SK-N-MC (cell line): Measurements from ENCODE around the gene FAM78A.

Source experiments
- DNase-seq: peaks from one replicate; pipeline ENCODE4 v3.0.0-alpha.2; 2011; ENCODE audit warnings: low read depth, low spot score
- H3K27ac ChIP-seq: fragments of 200-600 bp; sonication (generic); 2 replicates; pipeline ENCODE4 v1.5.1; 2016; ENCODE audit warnings: mixed run types
- H3K36me3 ChIP-seq: fragments of 200-600 bp; sonication (generic); 2 replicates; pipeline ENCODE4 v1.6.1; 2017; ENCODE audit warnings: antibody characterized with exemption, low read length, mixed read lengths; ENCODE audit not compliant: insufficient read depth
- H3K4me3 ChIP-seq: fragments of 200-600 bp; sonication (generic); 2 replicates; pipeline ENCODE4 v1.5.1; 2016
- H3K9ac ChIP-seq: fragments of 200-600 bp; sonication (generic); 2 replicates; pipeline ENCODE4 v1.8.0; 2017; ENCODE audit warnings: mixed run types, mixed read lengths; ENCODE audit not compliant: insufficient read length
- H3K9me3 ChIP-seq: fragments of 200-600 bp; sonication (generic); 2 replicates; pipeline ENCODE4 v1.6.1; 2017; ENCODE audit warnings: low read depth, mild to moderate bottlenecking, antibody characterized with exemption, low read length, moderate library complexity, mixed read lengths
- EZH2 ChIP-seq: fragments of 200-600 bp; sonication (generic); IDR thresholded peaks from one replicate; pipeline ENCODE4 v1.6.1; 2017; ENCODE audit warnings: antibody characterized with exemption
- FOXP2 ChIP-seq: optimal IDR thresholded peaks from 2 replicates; pipeline ENCODE3; 2011; ENCODE audit warnings: mild to moderate bottlenecking, moderate library complexity; ENCODE audit not compliant: insufficient read depth; ENCODE audit errors: extremely low read length, control extremely low read depth
- POLR2AphosphoS5 ChIP-seq: IDR thresholded peaks from 2 replicates; pipeline ENCODE4 v1.6.1; 2012; ENCODE audit warnings: mild to moderate bottlenecking, low read depth, low read length, borderline replicate concordance

The FAM78A gene

DNA sequence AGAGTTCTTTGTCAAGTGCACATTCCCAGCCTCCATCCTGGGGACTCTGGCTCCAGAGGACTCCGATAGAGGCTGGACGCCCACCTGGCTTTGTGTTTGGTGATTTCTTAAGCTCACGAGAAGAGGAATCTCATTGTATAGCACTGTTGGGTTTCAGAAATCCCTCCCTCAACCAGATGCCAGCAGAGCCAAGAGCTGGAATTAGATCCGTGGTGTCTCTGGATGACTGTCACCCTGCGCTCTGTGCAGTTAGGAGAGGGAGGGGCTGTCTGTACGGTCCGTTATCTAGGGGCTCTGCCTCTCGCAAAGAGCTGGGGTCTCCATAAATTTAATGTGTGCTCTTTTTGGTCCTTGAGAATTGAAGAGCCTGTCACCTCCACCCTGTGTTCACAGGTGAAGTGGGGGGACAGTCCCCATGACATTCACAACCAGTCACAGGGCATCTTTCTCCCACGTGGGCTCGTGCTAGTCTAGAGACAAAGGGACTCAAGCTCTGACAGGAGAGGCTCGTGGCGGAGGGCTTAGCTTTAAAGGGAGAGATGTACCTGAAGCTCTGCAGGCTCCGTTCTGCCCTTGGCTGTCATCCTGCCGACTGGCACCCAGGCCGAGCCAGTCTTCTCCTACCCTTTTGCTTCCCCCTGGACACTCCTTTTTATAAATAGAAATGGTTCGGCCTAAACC lies 41.4 kb downstream of the FAM78A start:
- H3K27ac ChIP-seq, result no peak overlapping the region
- H3K4me3 ChIP-seq, result no peak overlapping the region
- H3K36me3 ChIP-seq, result peaks cover 27% of the 10 kb centered on the region
- TF ChIP-seq POLR2AphosphoS5 (no peak), FOXP2 (no peak), EZH2 (no peak)
- no peak for DNase-seq
- H3K9ac ChIP-seq, result no peak overlapping the region
- H3K9me3 ChIP-seq, result no peaks in the 10 kb centered on the region

DNA sequence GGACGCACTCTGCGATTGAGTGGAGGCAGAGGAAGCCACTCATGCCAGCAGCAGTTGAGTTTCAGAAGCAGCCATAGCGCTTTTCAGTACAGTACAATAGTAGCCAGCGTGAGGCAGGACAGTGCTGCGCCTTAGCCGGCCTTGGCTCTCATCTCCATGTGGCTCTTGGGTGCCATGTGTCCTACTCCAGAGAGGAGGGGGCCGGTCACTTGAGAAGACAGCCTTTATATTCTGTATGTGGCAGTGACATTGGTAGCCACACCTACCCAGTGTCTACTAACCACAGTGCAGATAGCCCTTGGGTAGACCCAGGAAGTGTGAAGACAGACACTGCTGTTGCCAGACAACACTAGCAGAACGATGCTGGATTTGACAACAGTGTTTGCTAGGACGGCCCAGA lies 42.3 kb downstream of the FAM78A start:
- Histone ChIP-seq H3K36me3 (peaks cover 31% of the 10 kb centered on the region), H3K4me3 (no peak overlapping the region), H3K9ac (no peak overlapping the region), H3K9me3 (no peaks in the 10 kb centered on the region), H3K27ac (no peak overlapping the region)
- no peak for TF ChIP-seq EZH2
- DNase-seq, result no peak

DNA sequence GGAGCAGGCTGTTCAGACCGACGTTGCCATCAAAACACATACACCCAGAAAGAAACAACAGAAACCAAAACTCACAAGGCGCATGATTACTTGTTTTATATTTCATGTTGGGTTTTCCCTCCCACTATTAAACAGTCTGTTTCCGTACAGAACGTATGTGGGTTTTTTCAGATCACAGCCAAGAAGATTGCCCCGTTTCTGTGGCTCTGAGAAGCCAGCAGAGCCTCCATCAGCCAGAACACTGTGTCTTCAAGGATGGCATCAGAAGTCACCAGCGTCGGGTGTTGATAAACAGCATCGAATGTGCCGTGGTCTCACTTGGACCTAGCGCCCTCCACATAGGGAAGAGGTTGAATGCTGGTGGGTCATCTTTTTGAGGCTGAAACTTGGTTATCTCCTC lies 42.8 kb downstream of the FAM78A start:
- TF ChIP-seq EZH2, result no peak
- no peak for TF ChIP-seq POLR2AphosphoS5
- TF ChIP-seq FOXP2, result no peak
- no peak overlapping the region for H3K9ac ChIP-seq
- no peak for DNase-seq
- H3K4me3 ChIP-seq, result no peak overlapping the region
- no peak overlapping the region for H3K27ac ChIP-seq
- peaks cover 33% of the 10 kb centered on the region for H3K36me3 ChIP-seq
- H3K9me3 ChIP-seq, result no peaks in the 10 kb centered on the region

DNA sequence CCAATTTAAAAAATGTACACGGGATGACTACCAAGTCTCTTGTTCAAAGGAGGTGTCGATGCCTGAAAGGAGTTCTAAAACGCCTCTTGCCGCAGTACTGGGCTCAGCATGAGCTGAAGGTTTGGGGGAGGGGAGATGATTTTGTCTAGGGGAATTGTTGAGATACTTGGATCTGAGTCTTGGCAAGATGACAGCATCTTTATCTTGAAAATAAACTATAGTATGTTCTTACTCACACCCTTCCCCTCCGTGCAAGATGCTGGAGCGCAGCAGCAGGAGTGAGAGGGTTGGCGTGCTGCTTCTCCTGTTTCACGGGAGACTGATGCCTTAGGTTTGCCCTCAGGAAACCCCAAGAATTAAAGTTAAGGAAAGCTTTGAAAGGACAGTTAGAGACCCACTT lies 47.3 kb downstream of the FAM78A start:
- H3K36me3 ChIP-seq, result peaks cover 34% of the 10 kb centered on the region
- TF ChIP-seq FOXP2 (no peak), EZH2 (no peak)
- no peaks in the 10 kb centered on the region for H3K9me3 ChIP-seq
- no peak overlapping the region for H3K9ac ChIP-seq
- peak overlapping the region; percentile 68; the same call in 1 of the 2 replicates for H3K27ac ChIP-seq
- no peak for DNase-seq
- H3K4me3 ChIP-seq, result peak overlapping the region; percentile 49; the same call in 1 of the 2 replicates

DNA sequence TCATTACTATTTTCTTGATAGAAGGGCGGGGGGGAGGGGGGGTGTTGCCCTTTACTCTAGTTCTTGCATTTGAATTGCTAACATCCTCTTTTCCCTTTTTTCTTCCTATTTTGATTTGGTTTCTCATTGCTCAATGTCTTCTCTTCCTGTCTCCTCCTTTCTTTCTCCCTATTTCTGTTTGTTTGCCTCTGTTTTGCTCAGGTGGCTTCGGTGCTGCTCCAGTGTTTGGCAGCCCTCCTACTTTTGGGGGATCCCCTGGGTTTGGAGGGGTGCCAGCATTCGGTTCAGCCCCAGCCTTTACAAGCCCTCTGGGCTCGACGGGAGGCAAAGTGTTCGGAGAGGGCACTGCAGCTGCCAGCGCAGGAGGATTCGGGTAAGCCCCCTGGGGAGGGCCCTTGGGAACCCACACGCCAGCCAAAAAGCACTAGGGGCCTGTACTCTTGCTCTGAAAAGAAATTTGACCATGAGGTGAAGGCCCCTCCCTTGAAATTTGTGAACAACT lies 48.3 kb downstream of the FAM78A start:
- Histone ChIP-seq H3K9ac (no peak overlapping the region), H3K27ac (peak overlapping the region; percentile 68), H3K9me3 (no peaks in the 10 kb centered on the region), H3K36me3 (peaks cover 27% of the 10 kb centered on the region), H3K4me3 (peak overlapping the region; percentile 49)
- TF ChIP-seq EZH2 (no peak), POLR2AphosphoS5 (no peak), FOXP2 (no peak)
- DNase-seq, result no peak

DNA sequence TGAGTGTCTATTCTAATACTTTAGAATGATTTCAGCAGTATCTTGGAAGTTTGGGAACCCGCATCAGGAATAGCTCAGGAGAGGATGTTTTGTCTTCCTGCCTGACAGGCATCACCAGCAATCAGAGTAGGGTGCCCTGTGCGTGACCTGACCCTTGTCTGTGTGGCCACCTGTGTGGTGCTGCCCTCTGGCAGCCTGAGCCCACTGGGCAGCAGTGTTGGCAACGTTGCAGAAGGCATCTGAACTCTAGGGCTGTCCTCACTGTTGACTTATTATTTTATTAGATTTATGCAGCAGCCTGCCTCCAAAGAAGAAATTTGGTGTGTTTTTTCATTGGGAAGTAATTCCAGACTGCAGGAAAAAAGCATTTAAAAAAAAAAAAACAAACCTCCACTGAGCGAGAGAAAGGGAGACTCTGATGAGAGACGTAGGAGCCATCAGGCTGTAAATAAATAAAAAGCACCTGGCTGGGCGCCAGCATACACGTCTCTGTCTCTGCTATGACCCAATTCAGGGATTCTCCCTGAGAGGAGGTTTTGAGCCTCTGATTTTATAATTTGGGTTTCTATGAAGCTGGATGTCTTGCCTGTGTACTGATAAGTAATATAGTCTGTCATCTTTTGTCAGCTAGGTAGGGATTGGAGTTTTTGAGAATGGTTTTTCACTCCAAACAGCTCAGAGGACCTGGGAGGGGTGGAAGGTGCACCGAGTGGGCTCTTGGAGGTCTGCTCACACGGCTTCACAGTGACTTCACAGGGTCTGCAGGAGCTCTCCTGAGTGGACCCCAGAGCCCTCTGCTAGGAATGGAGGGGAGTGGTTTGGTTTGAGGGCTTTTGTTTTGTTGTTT lies 49.0 kb downstream of the FAM78A start:
- H3K9me3 ChIP-seq, result no peaks in the 10 kb centered on the region
- H3K9ac ChIP-seq, result no peak overlapping the region
- DNase-seq, result no peak
- no peak overlapping the region for H3K27ac ChIP-seq
- TF ChIP-seq FOXP2 (no peak), POLR2AphosphoS5 (no peak), EZH2 (no peak)
- H3K4me3 ChIP-seq, result no peak overlapping the region
- H3K36me3 ChIP-seq, result peaks cover 26% of the 10 kb centered on the region

DNA sequence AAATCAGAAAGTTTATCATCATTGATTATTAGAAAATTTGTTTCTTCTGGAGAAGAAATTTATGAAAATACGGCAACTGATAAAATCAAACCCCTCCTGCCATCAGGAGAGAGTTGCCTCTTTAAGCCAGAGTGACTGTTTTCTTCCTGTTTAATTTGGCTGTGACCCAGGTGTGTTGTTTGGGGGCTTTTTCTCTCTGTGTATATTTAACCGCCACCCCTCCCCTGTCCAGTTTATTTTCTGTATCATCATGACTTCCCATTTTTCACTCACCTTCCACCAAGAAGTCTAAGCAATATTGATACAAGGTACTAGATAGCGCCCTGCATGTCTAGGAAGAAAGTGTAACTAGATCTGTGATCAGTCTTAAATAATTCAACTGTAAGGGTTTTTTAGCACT lies 50.1 kb downstream of the FAM78A start:
- Histone ChIP-seq H3K27ac (no peak overlapping the region), H3K9ac (no peak overlapping the region), H3K36me3 (peaks cover 15% of the 10 kb centered on the region), H3K9me3 (no peaks in the 10 kb centered on the region), H3K4me3 (no peak overlapping the region)
- TF ChIP-seq FOXP2 (no peak), EZH2 (no peak), POLR2AphosphoS5 (no peak)
- DNase-seq, result no peak

DNA sequence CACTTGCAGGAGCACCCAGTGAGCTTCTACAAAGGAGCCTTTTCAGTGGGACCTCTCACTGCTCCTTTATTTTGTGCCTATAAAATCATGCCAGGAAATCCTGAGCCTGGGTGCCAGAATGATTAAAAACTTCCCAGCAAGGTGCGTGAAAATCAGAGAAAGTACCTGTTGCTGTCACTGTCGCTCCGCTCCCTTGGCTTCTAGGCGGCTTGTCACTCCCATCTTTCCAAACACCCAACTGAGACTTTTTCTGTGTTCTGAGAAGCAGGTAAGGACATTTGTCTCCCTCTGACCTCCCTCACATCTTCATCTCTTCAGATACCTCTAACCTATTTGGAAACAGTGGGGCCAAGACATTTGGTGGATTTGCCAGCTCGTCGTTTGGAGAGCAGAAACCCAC lies 53.9 kb downstream of the FAM78A start:
- no peak overlapping the region for H3K9ac ChIP-seq
- H3K36me3 ChIP-seq, result peaks cover under 1% of the 10 kb centered on the region
- DNase-seq, result no peak
- no peaks in the 10 kb centered on the region for H3K9me3 ChIP-seq
- no peak overlapping the region for H3K4me3 ChIP-seq
- H3K27ac ChIP-seq, result no peak overlapping the region
- no peak for TF ChIP-seq POLR2AphosphoS5
- TF ChIP-seq FOXP2, result no peak
- no peak for TF ChIP-seq EZH2
